ENCODE results near the gene THAP8. TPM values are rescaled to one million over a fixed set of nuclear protein-coding genes. Genes with fewer than 3 reads are reported as not detected.

The THAP8 gene
- total and polyA plus RNA-seq, 2 of the 13 experiments (the other 11 are each of a cell fraction or from before 2014, with no cell fraction given): 1.7 to 3.7 TPM

DNA sequence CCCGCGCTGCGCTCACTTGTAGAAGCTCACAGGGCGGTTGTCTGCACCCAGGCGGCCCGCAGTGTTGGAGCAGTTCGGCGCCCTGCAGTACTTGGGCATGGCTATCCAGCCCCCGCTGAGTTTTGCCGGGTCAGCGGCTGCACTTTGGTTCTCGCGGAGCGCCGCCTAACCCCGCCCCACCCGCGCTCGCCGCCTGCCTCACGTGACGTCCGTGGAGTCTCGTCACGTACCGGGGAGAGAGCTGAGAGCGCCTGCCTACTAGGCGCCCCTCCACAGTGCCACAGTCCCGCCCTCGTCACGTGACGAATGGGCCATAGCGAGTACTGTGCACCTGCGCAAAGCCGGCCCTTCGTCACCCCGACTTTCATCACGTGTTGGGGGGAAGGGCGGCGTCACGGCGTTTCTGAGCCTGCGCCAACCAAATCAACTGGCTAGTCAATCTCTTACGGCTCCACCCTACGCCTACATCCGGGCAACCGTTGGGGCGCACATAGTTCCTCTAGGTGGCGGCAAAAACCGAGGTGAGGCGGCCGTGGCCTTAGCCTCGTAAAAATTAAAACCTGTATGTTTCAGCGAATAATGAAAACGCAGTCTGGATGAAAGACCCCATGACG is at the start of gene THAP8 (continued):
- TF ChIP-seq, protein P1, sequence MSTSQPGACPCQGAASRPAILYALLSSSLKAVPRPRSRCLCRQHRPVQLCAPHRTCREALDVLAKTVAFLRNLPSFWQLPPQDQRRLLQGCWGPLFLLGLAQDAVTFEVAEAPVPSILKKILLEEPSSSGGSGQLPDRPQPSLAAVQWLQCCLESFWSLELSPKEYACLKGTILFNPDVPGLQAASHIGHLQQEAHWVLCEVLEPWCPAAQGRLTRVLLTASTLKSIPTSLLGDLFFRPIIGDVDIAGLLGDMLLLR (CRISPR knock-in tag; IDR thresholded peaks at IDR 0.05): peak; percentile 89; the same call in 1 of the 2 replicates
- TF ChIP-seq ESRRA (CRISPR knock-in tag; IDR thresholded peaks at IDR 0.05; ENCODE audit: low read depth) (peak; percentile 75; the same call in 1 of the 2 replicates), NFIC (IDR thresholded peaks at IDR 0.05; ENCODE audit: low read length) (no peak), NPAS2 (CRISPR knock-in tag; IDR thresholded peaks at IDR 0.05; ENCODE audit: borderline replicate concordance) (no peak), ZSCAN20 (CRISPR knock-in tag; IDR thresholded peaks at IDR 0.05; ENCODE audit: borderline replicate concordance) (no peak), ZSCAN31 (CRISPR knock-in tag; IDR thresholded peaks at IDR 0.05; ENCODE audit: low read depth) (peak; percentile 82; the same call in 1 of the 2 replicates), ZNF264 (CRISPR knock-in tag; IDR thresholded peaks at IDR 0.05) (peak; percentile 70; the same call in 1 of the 2 replicates), ZKSCAN5 (CRISPR knock-in tag; IDR thresholded peaks at IDR 0.05) (no peak), POGZ (CRISPR knock-in tag; IDR thresholded peaks at IDR 0.05) (peak; percentile 87), SIX1 (CRISPR knock-in tag; IDR thresholded peaks at IDR 0.05; ENCODE audit: borderline replicate concordance) (no peak; the same call in 1 of the 2 replicates)
- TF ChIP-seq, protein P2, sequence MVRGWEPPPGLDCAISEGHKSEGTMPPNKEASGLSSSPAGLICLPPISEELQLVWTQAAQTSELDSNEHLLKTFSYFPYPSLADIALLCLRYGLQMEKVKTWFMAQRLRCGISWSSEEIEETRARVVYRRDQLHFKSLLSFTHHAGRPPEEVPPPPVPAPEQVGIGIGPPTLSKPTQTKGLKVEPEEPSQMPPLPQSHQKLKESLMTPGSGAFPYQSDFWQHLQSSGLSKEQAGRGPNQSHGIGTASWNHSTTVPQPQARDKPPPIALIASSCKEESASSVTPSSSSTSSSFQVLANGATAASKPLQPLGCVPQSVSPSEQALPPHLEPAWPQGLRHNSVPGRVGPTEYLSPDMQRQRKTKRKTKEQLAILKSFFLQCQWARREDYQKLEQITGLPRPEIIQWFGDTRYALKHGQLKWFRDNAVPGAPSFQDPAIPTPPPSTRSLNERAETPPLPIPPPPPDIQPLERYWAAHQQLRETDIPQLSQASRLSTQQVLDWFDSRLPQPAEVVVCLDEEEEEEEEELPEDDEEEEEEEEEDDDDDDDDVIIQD (CRISPR knock-in tag; IDR thresholded peaks at IDR 0.05; ENCODE audit: low read depth): peak; percentile 17; the same call in 1 of the 2 replicates
- TF ChIP-seq, protein P3, sequence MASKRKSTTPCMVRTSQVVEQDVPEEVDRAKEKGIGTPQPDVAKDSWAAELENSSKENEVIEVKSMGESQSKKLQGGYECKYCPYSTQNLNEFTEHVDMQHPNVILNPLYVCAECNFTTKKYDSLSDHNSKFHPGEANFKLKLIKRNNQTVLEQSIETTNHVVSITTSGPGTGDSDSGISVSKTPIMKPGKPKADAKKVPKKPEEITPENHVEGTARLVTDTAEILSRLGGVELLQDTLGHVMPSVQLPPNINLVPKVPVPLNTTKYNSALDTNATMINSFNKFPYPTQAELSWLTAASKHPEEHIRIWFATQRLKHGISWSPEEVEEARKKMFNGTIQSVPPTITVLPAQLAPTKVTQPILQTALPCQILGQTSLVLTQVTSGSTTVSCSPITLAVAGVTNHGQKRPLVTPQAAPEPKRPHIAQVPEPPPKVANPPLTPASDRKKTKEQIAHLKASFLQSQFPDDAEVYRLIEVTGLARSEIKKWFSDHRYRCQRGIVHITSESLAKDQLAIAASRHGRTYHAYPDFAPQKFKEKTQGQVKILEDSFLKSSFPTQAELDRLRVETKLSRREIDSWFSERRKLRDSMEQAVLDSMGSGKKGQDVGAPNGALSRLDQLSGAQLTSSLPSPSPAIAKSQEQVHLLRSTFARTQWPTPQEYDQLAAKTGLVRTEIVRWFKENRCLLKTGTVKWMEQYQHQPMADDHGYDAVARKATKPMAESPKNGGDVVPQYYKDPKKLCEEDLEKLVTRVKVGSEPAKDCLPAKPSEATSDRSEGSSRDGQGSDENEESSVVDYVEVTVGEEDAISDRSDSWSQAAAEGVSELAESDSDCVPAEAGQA (IDR thresholded peaks at IDR 0.05; ENCODE audit: low read depth): 0 out of 2 replicates have a peak, but pooled peaks have one; percentile 68
- TF ChIP-seq, protein P3 (CRISPR knock-in tag; IDR thresholded peaks at IDR 0.05; ENCODE audit: borderline replicate concordance): 0 out of 2 replicates have a peak, but pooled peaks have one; percentile 55
- TF ChIP-seq, protein P4, sequence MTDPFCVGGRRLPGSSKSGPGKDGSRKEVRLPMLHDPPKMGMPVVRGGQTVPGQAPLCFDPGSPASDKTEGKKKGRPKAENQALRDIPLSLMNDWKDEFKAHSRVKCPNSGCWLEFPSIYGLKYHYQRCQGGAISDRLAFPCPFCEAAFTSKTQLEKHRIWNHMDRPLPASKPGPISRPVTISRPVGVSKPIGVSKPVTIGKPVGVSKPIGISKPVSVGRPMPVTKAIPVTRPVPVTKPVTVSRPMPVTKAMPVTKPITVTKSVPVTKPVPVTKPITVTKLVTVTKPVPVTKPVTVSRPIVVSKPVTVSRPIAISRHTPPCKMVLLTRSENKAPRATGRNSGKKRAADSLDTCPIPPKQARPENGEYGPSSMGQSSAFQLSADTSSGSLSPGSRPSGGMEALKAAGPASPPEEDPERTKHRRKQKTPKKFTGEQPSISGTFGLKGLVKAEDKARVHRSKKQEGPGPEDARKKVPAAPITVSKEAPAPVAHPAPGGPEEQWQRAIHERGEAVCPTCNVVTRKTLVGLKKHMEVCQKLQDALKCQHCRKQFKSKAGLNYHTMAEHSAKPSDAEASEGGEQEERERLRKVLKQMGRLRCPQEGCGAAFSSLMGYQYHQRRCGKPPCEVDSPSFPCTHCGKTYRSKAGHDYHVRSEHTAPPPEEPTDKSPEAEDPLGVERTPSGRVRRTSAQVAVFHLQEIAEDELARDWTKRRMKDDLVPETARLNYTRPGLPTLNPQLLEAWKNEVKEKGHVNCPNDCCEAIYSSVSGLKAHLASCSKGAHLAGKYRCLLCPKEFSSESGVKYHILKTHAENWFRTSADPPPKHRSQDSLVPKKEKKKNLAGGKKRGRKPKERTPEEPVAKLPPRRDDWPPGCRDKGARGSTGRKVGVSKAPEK (CRISPR knock-in tag; IDR thresholded peaks at IDR 0.05; ENCODE audit: borderline replicate concordance): peak; percentile 46; the same call in 1 of the 2 replicates
- TF ChIP-seq, protein P5, sequence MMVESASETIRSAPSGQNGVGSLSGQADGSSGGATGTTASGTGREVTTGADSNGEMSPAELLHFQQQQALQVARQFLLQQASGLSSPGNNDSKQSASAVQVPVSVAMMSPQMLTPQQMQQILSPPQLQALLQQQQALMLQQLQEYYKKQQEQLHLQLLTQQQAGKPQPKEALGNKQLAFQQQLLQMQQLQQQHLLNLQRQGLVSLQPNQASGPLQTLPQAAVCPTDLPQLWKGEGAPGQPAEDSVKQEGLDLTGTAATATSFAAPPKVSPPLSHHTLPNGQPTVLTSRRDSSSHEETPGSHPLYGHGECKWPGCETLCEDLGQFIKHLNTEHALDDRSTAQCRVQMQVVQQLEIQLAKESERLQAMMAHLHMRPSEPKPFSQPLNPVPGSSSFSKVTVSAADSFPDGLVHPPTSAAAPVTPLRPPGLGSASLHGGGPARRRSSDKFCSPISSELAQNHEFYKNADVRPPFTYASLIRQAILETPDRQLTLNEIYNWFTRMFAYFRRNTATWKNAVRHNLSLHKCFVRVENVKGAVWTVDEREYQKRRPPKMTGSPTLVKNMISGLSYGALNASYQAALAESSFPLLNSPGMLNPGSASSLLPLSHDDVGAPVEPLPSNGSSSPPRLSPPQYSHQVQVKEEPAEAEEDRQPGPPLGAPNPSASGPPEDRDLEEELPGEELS (CRISPR knock-in tag; IDR thresholded peaks at IDR 0.05): peak; percentile 70
